IMR-90 (cell line): ENCODE data around the gene MBD1. TPM values are rescaled to one million over a fixed set of nuclear protein-coding genes. Genes with fewer than 3 reads are reported as not detected.

ENCODE experiments used
- ATAC-seq: fragments of 200-7000 bp; cut with Tn5 transposase; 2 replicates; pipeline ENCODE4 v1.9.1; 2020; ENCODE audit warnings: low read depth, mild to moderate bottlenecking, moderate library complexity
- BruUV-seq: library from RNA; stranded (reverse); fragments of 400-500 nt; replicated peaks from 2 replicates; lab custom pipeline; 2021; lab: Mats Ljungman, UMichigan
- CTCF ChIA-PET: fragments of 300-600 bp; formaldehyde crosslinking; extraction: SDS; loops from one replicate; lab custom pipeline; 2021; ENCODE audit warnings: antibody characterized with exemption; lab: Yijun Ruan, JAX
- POLR2A ChIA-PET: fragments of 300-600 bp; sonication (Branson Sonifier 250); formaldehyde crosslinking; loops from one replicate; lab custom pipeline; 2022; ENCODE audit warnings: antibody characterized with exemption; ENCODE audit not compliant: unreplicated experiment; lab: Charles Lee
- DNase-seq: peaks from one replicate; pipeline ENCODE4 v3.0.0; 2013
- H2AFZ ChIP-seq: replicated peaks from 2 replicates; pipeline ENCODE3; 2013; ENCODE audit warnings: low read length, mild to moderate bottlenecking; ENCODE audit not compliant: poor library complexity
- H2AK5ac ChIP-seq: 2 replicates; pipeline ENCODE4 v1.6.1; 2013; ENCODE audit warnings: low read depth, low read length, inconsistent platforms
- H2AK9ac ChIP-seq: replicated peaks from 2 replicates; pipeline ENCODE3; 2013; ENCODE audit warnings: mild to moderate bottlenecking, low read depth, low read length, moderate library complexity; ENCODE audit not compliant: poor library complexity
- H2BK120ac ChIP-seq: 2 replicates; pipeline ENCODE4 v1.6.1; 2013; ENCODE audit warnings: low read depth, low read length, inconsistent platforms
- H2BK15ac ChIP-seq: 3 replicates; pipeline ENCODE4 v1.6.1; 2013; ENCODE audit warnings: low read depth, low read length, inconsistent platforms
- H2BK20ac ChIP-seq: 2 replicates; pipeline ENCODE4 v1.6.1; 2013; ENCODE audit warnings: low read depth, mild to moderate bottlenecking, inconsistent platforms, low read length, moderate library complexity
- H2BK5ac ChIP-seq: 2 replicates; pipeline ENCODE4 v1.6.1; 2013; ENCODE audit warnings: mild to moderate bottlenecking, low read depth, low read length, inconsistent platforms; ENCODE audit not compliant: poor library complexity, severe bottlenecking
- H3K14ac ChIP-seq: replicated peaks from 2 replicates; pipeline ENCODE4 v1.6.1; 2013; ENCODE audit warnings: low read depth, low read length, inconsistent platforms
- H3K18ac ChIP-seq: 2 replicates; pipeline ENCODE4 v1.6.1; 2013; ENCODE audit warnings: low read depth, low read length, control low read depth
- H3K23ac ChIP-seq: 2 replicates; pipeline ENCODE4 v1.6.1; 2013; ENCODE audit warnings: low read depth, low read length, inconsistent platforms
- H3K27ac ChIP-seq: 2 replicates; pipeline ENCODE4 v1.5.1; 2013; ENCODE audit warnings: mild to moderate bottlenecking, control low read depth, low read length; ENCODE audit not compliant: insufficient read depth
- H3K27me3 ChIP-seq: 2 replicates; pipeline ENCODE4 v1.6.1; 2013; ENCODE audit warnings: low read length; ENCODE audit not compliant: control insufficient read depth, insufficient read depth
- H3K36me3 ChIP-seq: 2 replicates; pipeline ENCODE4 v1.6.1; 2013; ENCODE audit warnings: low read length, mixed read lengths; ENCODE audit not compliant: control insufficient read depth, insufficient read depth
- H3K4ac ChIP-seq: 2 replicates; pipeline ENCODE4 v1.6.1; 2013; ENCODE audit warnings: low read depth, low read length, inconsistent platforms
- H3K4me1 ChIP-seq: 2 replicates; pipeline ENCODE4 v1.6.1; 2013; ENCODE audit warnings: low read length, mixed read lengths; ENCODE audit not compliant: control insufficient read depth, insufficient read depth
- H3K4me2 ChIP-seq: 2 replicates; pipeline ENCODE4 v1.6.1; 2013; ENCODE audit warnings: low read depth, mild to moderate bottlenecking, control low read depth, low read length, moderate library complexity
- H3K4me3 ChIP-seq: 2 replicates; pipeline ENCODE4 v1.5.1; 2013; ENCODE audit warnings: low read depth, mild to moderate bottlenecking, control low read depth, low read length, moderate library complexity; ENCODE audit not compliant: insufficient read depth
- H3K56ac ChIP-seq: 2 replicates; pipeline ENCODE4 v1.6.1; 2013; ENCODE audit warnings: low read length, inconsistent platforms; ENCODE audit not compliant: insufficient read depth; ENCODE audit errors: extremely low read depth
- H3K79me1 ChIP-seq, 2 experiments: 2 replicates each; pipeline ENCODE4 v1.6.1; 2013; ENCODE audit warnings: low read length in 2 of 2, inconsistent platforms in 1 of 2, low read depth in 1 of 2
- H3K9ac ChIP-seq: 2 replicates; pipeline ENCODE4 v1.6.1; 2013; ENCODE audit warnings: low read depth, low read length, control low read depth
- H3K9me1 ChIP-seq: 2 replicates; pipeline ENCODE4 v1.6.1; 2013; ENCODE audit warnings: low read length, inconsistent platforms; ENCODE audit not compliant: insufficient read depth
- H3K9me3 ChIP-seq: 2 replicates; pipeline ENCODE4 v1.6.1; 2013; ENCODE audit warnings: low read length; ENCODE audit not compliant: control insufficient read depth, insufficient read depth
- H4K20me1 ChIP-seq: 2 replicates; pipeline ENCODE4 v1.6.1; 2013; ENCODE audit warnings: low read length, inconsistent platforms; ENCODE audit not compliant: insufficient read depth
- H4K5ac ChIP-seq: 2 replicates; pipeline ENCODE4 v1.6.1; 2013; ENCODE audit warnings: mild to moderate bottlenecking, low read depth, low read length, control low read depth
- H4K8ac ChIP-seq, 2 experiments: 2 replicates each; pipeline ENCODE4 v1.6.1; 2013; ENCODE audit warnings: low read depth in 2 of 2, low read length in 2 of 2, control low read depth in 1 of 2, inconsistent platforms in 1 of 2
- H4K91ac ChIP-seq: 2 replicates; pipeline ENCODE4 v1.6.1; 2013; ENCODE audit warnings: low read depth, low read length, inconsistent platforms; ENCODE audit not compliant: insufficient read depth
- CHD1 ChIP-seq: IDR thresholded peaks from 2 replicates; pipeline ENCODE4 v1.6.1; 2012; ENCODE audit warnings: low read depth, low read length, improper control_type of control experiment
- NFE2L2 ChIP-seq: fragments of 150-350 bp; IDR thresholded peaks from 2 replicates; pipeline ENCODE4 v1.6.1; 2016; ENCODE audit warnings: low read depth, mild to moderate bottlenecking, low read length
- dilution Hi-C: fragments of 300-500 bp; cut with HindIII; formaldehyde crosslinking; loops from one replicate; pipeline ENCODE4 v1.14.3; 2018; ENCODE audit warnings: low sequenced_read_pairs; ENCODE audit not compliant: unreplicated experiment
- in situ Hi-C: fragments of 300-500 bp; cut with MboI; formaldehyde crosslinking; loops from 3 replicates; pipeline ENCODE4 v1.14.3; 2019; ENCODE audit warnings: low sequenced_read_pairs, inconsistent platforms, mixed read lengths
- intact Hi-C: fragments of 100-400 bp; cut with micrococcal nuclease; formaldehyde crosslinking; loops from 2 replicates; pipeline ENCODE4 v1.10.0; 2022
- polyA plus RNA-seq, 3 experiments: library from polyadenylated mRNA; depleted of rRNA; stranded (reverse); fragments of >200 nt; gene quantifications; 2 replicates each; pipeline ENCODE4 v1.2.3, GENCODE V29; 2012; ENCODE audit warnings: low replicate concordance in 1 of 3
- total RNA-seq: library from RNA; depleted of rRNA; stranded (reverse); fragments of >200 nt; gene quantifications from 2 replicates; pipeline ENCODE4 v1.2.3, GENCODE V29; 2012

The MBD1 gene
- total and polyA plus RNA-seq, 2 of the 4 experiments (the other 2 are of a cell fraction): 31.7 to 56.5 TPM

DNA sequence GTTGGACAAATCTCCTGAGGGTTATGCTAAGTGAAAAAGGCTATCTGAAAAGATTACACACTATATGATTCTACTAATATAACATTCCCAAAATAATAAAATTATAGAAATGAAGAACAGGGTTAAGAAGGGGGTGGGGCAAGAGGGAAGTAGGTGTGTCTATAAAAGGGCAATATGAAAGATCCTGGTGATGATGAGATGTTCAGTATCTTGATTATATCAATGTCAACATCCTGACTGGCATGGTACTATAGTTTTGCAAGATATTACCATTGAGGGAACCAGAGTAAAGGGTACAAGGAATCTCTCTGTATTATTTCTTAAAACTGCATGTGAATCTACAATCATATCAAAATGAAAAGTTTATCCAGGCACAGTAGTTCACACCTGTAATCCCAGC is 31.7 kb downstream of the MBD1 start:
- Histone ChIP-seq H3K79me1 (no peaks in the 10 kb centered on the region), H3K4me1 (no peaks in the 10 kb centered on the region), H4K8ac (no peak overlapping the region), H2BK15ac (no peak overlapping the region), H3K18ac (no peak overlapping the region), H3K9me1 (no peaks in the 10 kb centered on the region), H3K36me3 (no peaks in the 10 kb centered on the region), H4K20me1 (no peaks in the 10 kb centered on the region), H2AK9ac (no peak overlapping the region), H2BK20ac (no peak overlapping the region), H3K27ac (no peak overlapping the region), H3K14ac (no peak overlapping the region), H3K9ac (no peak overlapping the region), H2BK5ac (no peak overlapping the region), H4K91ac (no peak overlapping the region), H3K4ac (no peak overlapping the region), H3K4me2 (no peak overlapping the region), H3K9me3 (no peaks in the 10 kb centered on the region), H3K56ac (no peak overlapping the region), H3K23ac (no peak overlapping the region), H4K5ac (no peak overlapping the region), H2BK120ac (no peak overlapping the region), H3K4me3 (no peak overlapping the region), H2AFZ (no peak overlapping the region), H2AK5ac (no peak overlapping the region), H3K27me3 (no peaks in the 10 kb centered on the region; the same call in 1 of the 2 replicates)
- DNase-seq (no peak), ATAC-seq (no peak)
- TF ChIP-seq CHD1: no peak
- TF ChIP-seq NFE2L2: no peak
- BruUV-seq: no TSS peak
- ChIA-PET CTCF (no interaction called here), POLR2A (no interaction called here)
- in situ Hi-C loops (no loop called here), intact Hi-C loops (no loop called here), dilution Hi-C loops (no loop called here)
